GM18867 (cell line): ENCODE measurements around the gene SEMA7A.

ENCODE experiments used
- ATAC-seq: cut with Tn5 transposase; IDR thresholded peaks from one replicate; pipeline ENCODE4 v1.9.1; 2021; ENCODE audit warnings: mild to moderate bottlenecking, moderate library complexity; ENCODE audit not compliant: unreplicated experiment

Gene SEMA7A

GRCh38 chr15:74419432-74419831, 14.3 kb downstream of the SEMA7A start:
- ATAC-seq = no peak

GRCh38 chr15:74418575-74419338, 15.0 kb downstream of the SEMA7A start:
- no peak for ATAC-seq

GRCh38 chr15:74417670-74418069, 16.1 kb downstream of the SEMA7A start:
- ATAC-seq = no peak

GRCh38 chr15:74417225-74417624, 16.5 kb downstream of the SEMA7A start:
- no peak for ATAC-seq

GRCh38 chr15:74415966-74416916, 17.5 kb downstream of the SEMA7A start:
- no peak for ATAC-seq

- no peak for ATAC-seq
Observed at GRCh38 chr15:74414603-74415338, 19.0 kb downstream of the SEMA7A start.

GRCh38 chr15:74414081-74414580, 19.6 kb downstream of the SEMA7A start:
- no peak for ATAC-seq

- no peak for ATAC-seq
Observed at GRCh38 chr15:74413350-74414080, 20.2 kb downstream of the SEMA7A start.

GRCh38 chr15:74412159-74412558, 21.6 kb downstream of the SEMA7A start:
- ATAC-seq = no peak

- ATAC-seq = no peak
Observed at GRCh38 chr15:74411686-74412085, 22.1 kb downstream of the SEMA7A start.

GRCh38 chr15:74410502-74410901, 23.3 kb downstream of the SEMA7A start:
- ATAC-seq = no peak

- no peak for ATAC-seq
Observed at GRCh38 chr15:74409225-74409624, 24.5 kb downstream of the SEMA7A start.

GRCh38 chr15:74408815-74409214, 24.9 kb downstream of the SEMA7A start:
- ATAC-seq = no peak

- no peak for ATAC-seq
Observed at GRCh38 chr15:74408385-74408784, 25.4 kb downstream of the SEMA7A start.

- ATAC-seq = no peak
Observed at GRCh38 chr15:74406992-74407705, 26.6 kb downstream of the SEMA7A start.

GRCh38 chr15:74406517-74406916, 27.2 kb downstream of the SEMA7A start:
- no peak for ATAC-seq

GRCh38 chr15:74405823-74406222, 27.9 kb downstream of the SEMA7A start:
- ATAC-seq = no peak

- ATAC-seq = no peak
Observed at GRCh38 chr15:74403991-74404563, 29.7 kb downstream of the SEMA7A start.

GRCh38 chr15:74403588-74403919, 30.2 kb downstream of the SEMA7A start:
- ATAC-seq = peak; percentile 20
